Measurements from ENCODE around the gene ORC3. TPM values are rescaled to one million over a fixed set of nuclear protein-coding genes. Genes with fewer than 3 reads are reported as not detected.

Gene ORC3
- total and polyA plus RNA-seq, 2 of the 4 experiments (the other 2 are of a cell fraction) = 22.3 to 30.6 TPM

DNA sequence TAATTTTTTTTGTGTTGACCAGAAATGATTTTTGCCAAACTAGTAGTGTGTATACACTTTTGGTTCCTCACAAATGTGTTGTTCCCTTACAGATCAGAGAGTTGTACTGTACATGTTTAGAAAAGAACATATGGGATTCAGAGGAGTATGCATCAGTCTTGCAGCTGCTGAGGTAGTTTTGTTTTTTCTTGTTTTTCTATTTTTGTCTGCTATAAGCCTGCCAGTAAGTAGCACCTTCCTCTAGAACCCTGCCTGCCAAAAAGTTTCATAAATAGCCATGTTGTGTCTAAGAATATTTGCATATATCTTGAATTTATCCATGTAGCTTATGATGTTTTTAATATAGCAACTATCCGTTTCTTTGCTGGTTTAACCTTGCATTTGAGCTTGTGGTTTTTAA, 46.4 kb downstream of the ORC3 start:
- Histone ChIP-seq H3K9ac (ENCODE audit: low read depth, low read length) (no peak overlapping the region), H3K18ac (ENCODE audit: low read depth, low read length) (no peak overlapping the region), H3K14ac (replicated peaks; ENCODE audit: low read depth, low read length) (no peak overlapping the region), H2BK5ac (ENCODE audit: low read depth, low read length, poor library complexity, severe bottlenecking) (no peak overlapping the region), H3K4ac (ENCODE audit: low read depth, low read length) (no peak overlapping the region), H3K27ac (ENCODE audit: insufficient read depth, low read length) (no peak overlapping the region), H3K36me3 (ENCODE audit: control insufficient read depth, insufficient read depth, low read length) (peaks cover 5% of the 10 kb centered on the region), H2AK5ac (ENCODE audit: low read depth, low read length) (no peak overlapping the region), H2BK20ac (ENCODE audit: low read depth, low read length) (no peak overlapping the region), H3K4me1 (ENCODE audit: control insufficient read depth, insufficient read depth, low read length) (no peaks in the 10 kb centered on the region), H3K9me3 (ENCODE audit: control insufficient read depth, insufficient read depth, low read length) (no peaks in the 10 kb centered on the region), H3K56ac (ENCODE audit: extremely low read depth, insufficient read depth, low read length) (no peak overlapping the region), H4K5ac (ENCODE audit: low read depth, low read length) (no peak overlapping the region), H3K9me1 (ENCODE audit: insufficient read depth, low read length) (peaks cover 3% of the 10 kb centered on the region; the same call in 1 of the 2 replicates), H3K27me3 (ENCODE audit: control insufficient read depth, insufficient read depth, low read length) (no peaks in the 10 kb centered on the region), H3K23ac (ENCODE audit: low read depth, low read length) (no peak overlapping the region), H2AFZ (replicated peaks; ENCODE audit: low read length, poor library complexity) (no peak overlapping the region), H2BK15ac (ENCODE audit: low read depth, low read length) (no peak overlapping the region), H2BK120ac (ENCODE audit: low read depth, low read length) (no peak overlapping the region), H4K20me1 (ENCODE audit: insufficient read depth, low read length) (no peaks in the 10 kb centered on the region), H4K91ac (ENCODE audit: insufficient read depth, low read depth, low read length) (no peak overlapping the region), H3K79me1 (ENCODE audit: low read depth in 1 of 2, low read length in 2 of 2) (no peaks in the 10 kb centered on the region), H3K4me3 (ENCODE audit: insufficient read depth, low read depth, low read length) (no peak overlapping the region), H3K4me2 (ENCODE audit: low read depth, low read length) (no peak overlapping the region), H2AK9ac (replicated peaks; ENCODE audit: low read depth, low read length, poor library complexity) (no peak overlapping the region), H4K8ac (ENCODE audit: low read depth in 2 of 2, low read length in 2 of 2) (no peak overlapping the region)
- ChIA-PET CTCF (interaction anchor here (1.8 kb wide), 1 partner anchor 9 kb away, joined by 4 read pairs; no protein-coding TSS in a partner anchor), POLR2A (ENCODE audit: unreplicated experiment) (no interaction called here)
- no peak for TF ChIP-seq USF2 (IDR thresholded peaks at IDR 0.05; ENCODE audit: low read depth, low read length)
- TF ChIP-seq RFX5 (IDR thresholded peaks at IDR 0.05; ENCODE audit: low read depth, low read length) = no peak
- no peak for TF ChIP-seq RCOR1 (IDR thresholded peaks at IDR 0.05; ENCODE audit: insufficient replicate concordance, low read length)
- no peak for TF ChIP-seq SMC3 (IDR thresholded peaks at IDR 0.05; ENCODE audit: low read depth, low read length)
- TF ChIP-seq BHLHE40 (IDR thresholded peaks at IDR 0.05; ENCODE audit: low read depth, low read length) = no peak
- no peak for TF ChIP-seq FOS (IDR thresholded peaks at IDR 0.05; ENCODE audit: low read depth, low read length)
- no peak for TF ChIP-seq CEBPB (IDR thresholded peaks at IDR 0.05; ENCODE audit: low read depth, low read length)
- TF ChIP-seq MXI1 (IDR thresholded peaks at IDR 0.05; ENCODE audit: borderline replicate concordance, low read depth, low read length) = no peak
- TF ChIP-seq MAZ (IDR thresholded peaks at IDR 0.05; ENCODE audit: borderline replicate concordance, low read depth, low read length) = no peak
- no peak for TF ChIP-seq POLR2A (IDR thresholded peaks at IDR 0.05; ENCODE audit: low read depth, low read length)
- TF ChIP-seq CHD1 (IDR thresholded peaks at IDR 0.05; ENCODE audit: low read depth, low read length) = no peak
- no peak for TF ChIP-seq ELK1 (IDR thresholded peaks at IDR 0.05; ENCODE audit: borderline replicate concordance, low read depth, low read length)
- TF ChIP-seq MAFK (IDR thresholded peaks at IDR 0.05; ENCODE audit: low read depth, low read length) = no peak
- no peak for TF ChIP-seq CTCF (conservative IDR thresholded peaks at IDR 0.05; ENCODE audit: low read depth, low read length)
- no peak for TF ChIP-seq NFE2L2 (IDR thresholded peaks at IDR 0.05; ENCODE audit: low read depth, low read length)
- no peak for TF ChIP-seq RAD21 (IDR thresholded peaks at IDR 0.05; ENCODE audit: low read length)
- no TSS peak for BruUV-seq (replicated peaks)
- in situ Hi-C loops (cut with MboI; ENCODE audit: low sequenced_read_pairs) (no loop called here), dilution Hi-C loops (cut with HindIII; ENCODE audit: low sequenced_read_pairs, unreplicated experiment) (no loop called here), intact Hi-C loops (cut with micrococcal nuclease) (no loop called here)
- no peak for DNase-seq
- WGBS, 2 experiments (ENCODE audit: extremely low coverage in 2 of 2, insufficient read length in 1 of 2) = no CpG with 5 or more reads among the region's 1 CpG
- ATAC-seq (ENCODE audit: low read depth) = no peak

Measured in IMR-90 (cell line).